HCT116 (cell line): ENCODE data around the gene RGS7.

Source experiments
- EZH2 ChIP-seq: fragments of 200-600 bp; sonication (generic); IDR thresholded peaks from 2 replicates; pipeline ENCODE4 v1.6.1; 2017; ENCODE audit warnings: antibody characterized with exemption, mixed run types
- POLR2AphosphoS5 ChIP-seq: IDR thresholded peaks from 2 replicates; pipeline ENCODE4 v1.6.1; 2011; ENCODE audit warnings: mild to moderate bottlenecking, low read depth, low read length, moderate library complexity

GRCh38 chr1:241161188-241161689 lies 195.8 kb downstream of the RGS7 start:
- TF ChIP-seq EZH2, result no peak
- TF ChIP-seq POLR2AphosphoS5, result no peak
